HEK293 (cell line): ENCODE data around the gene CARD10.

ENCODE experiments used
- FEZF1 ChIP-seq: fragments of 450-650 bp; formaldehyde crosslinking; IDR thresholded peaks from 2 replicates; pipeline ENCODE4 v1.5.1; 2016; ENCODE audit warnings: missing biosample characterization, missing genetic modification characterization
- GLIS2 ChIP-seq: fragments of 450-650 bp; formaldehyde crosslinking; IDR thresholded peaks from 2 replicates; pipeline ENCODE4 v1.5.1; 2016; ENCODE audit warnings: missing biosample characterization, missing genetic modification characterization
- KLF1 ChIP-seq: fragments of 450-650 bp; formaldehyde crosslinking; IDR thresholded peaks from 2 replicates; pipeline ENCODE4 v1.5.1; 2016; ENCODE audit warnings: missing biosample characterization, missing genetic modification characterization
- OVOL3 ChIP-seq: fragments of 450-650 bp; formaldehyde crosslinking; IDR thresholded peaks from 2 replicates; pipeline ENCODE4 v1.5.1; 2016; ENCODE audit warnings: missing biosample characterization, missing genetic modification characterization
- SCRT1 ChIP-seq: fragments of 450-650 bp; formaldehyde crosslinking; IDR thresholded peaks from 2 replicates; pipeline ENCODE4 v1.5.1; 2016; ENCODE audit warnings: missing biosample characterization, missing genetic modification characterization, borderline replicate concordance
- WT1 ChIP-seq: fragments of 450-650 bp; formaldehyde crosslinking; IDR thresholded peaks from 2 replicates; pipeline ENCODE4 v1.5.1; 2016; ENCODE audit warnings: missing biosample characterization, missing genetic modification characterization
- YY1 ChIP-seq: fragments of 450-650 bp; formaldehyde crosslinking; IDR thresholded peaks from 2 replicates; pipeline ENCODE4 v1.5.1; 2018; ENCODE audit warnings: missing biosample characterization, missing genetic modification characterization
- ZBTB7A ChIP-seq: fragments of 450-650 bp; formaldehyde crosslinking; IDR thresholded peaks from 2 replicates; pipeline ENCODE4 v1.5.1; 2016; ENCODE audit warnings: low read depth, missing biosample characterization, missing genetic modification characterization
- ZFP41 ChIP-seq: fragments of 450-650 bp; formaldehyde crosslinking; IDR thresholded peaks from 2 replicates; pipeline ENCODE4 v1.5.1; 2016; ENCODE audit warnings: missing biosample characterization, missing genetic modification characterization, borderline replicate concordance
- ZIC2 ChIP-seq: fragments of 450-650 bp; formaldehyde crosslinking; IDR thresholded peaks from 2 replicates; pipeline ENCODE4 v1.5.1; 2016; ENCODE audit warnings: missing biosample characterization, missing genetic modification characterization
- ZNF2 ChIP-seq: fragments of 450-650 bp; formaldehyde crosslinking; IDR thresholded peaks from 2 replicates; pipeline ENCODE4 v1.5.1; 2016; ENCODE audit warnings: missing biosample characterization, missing genetic modification characterization
- ZNF214 ChIP-seq: fragments of 450-650 bp; formaldehyde crosslinking; IDR thresholded peaks from 2 replicates; pipeline ENCODE4 v1.5.1; 2017; ENCODE audit warnings: missing biosample characterization, mild to moderate bottlenecking, missing genetic modification characterization, borderline replicate concordance
- ZNF324 ChIP-seq: fragments of 450-650 bp; formaldehyde crosslinking; IDR thresholded peaks from 2 replicates; pipeline ENCODE4 v1.5.1; 2016; ENCODE audit warnings: missing biosample characterization, missing genetic modification characterization
- ZNF350 ChIP-seq: fragments of 450-650 bp; formaldehyde crosslinking; IDR thresholded peaks from 2 replicates; pipeline ENCODE4 v1.5.0; 2017; ENCODE audit warnings: missing biosample characterization, mild to moderate bottlenecking, missing genetic modification characterization
- ZNF48 ChIP-seq: fragments of 450-650 bp; formaldehyde crosslinking; IDR thresholded peaks from 2 replicates; pipeline ENCODE4 v1.5.1; 2016; ENCODE audit warnings: missing biosample characterization, missing genetic modification characterization
- ZNF530 ChIP-seq: fragments of 450-650 bp; formaldehyde crosslinking; IDR thresholded peaks from 2 replicates; pipeline ENCODE4 v1.5.1; 2016; ENCODE audit warnings: low read depth, missing biosample characterization, missing genetic modification characterization
- ZNF560 ChIP-seq: fragments of 450-650 bp; formaldehyde crosslinking; IDR thresholded peaks from 2 replicates; pipeline ENCODE4 v1.5.1; 2017; ENCODE audit warnings: missing biosample characterization, missing genetic modification characterization, borderline replicate concordance
- ZNF76 ChIP-seq: fragments of 450-650 bp; formaldehyde crosslinking; IDR thresholded peaks from 2 replicates; pipeline ENCODE4; 2016; ENCODE audit warnings: low read depth, missing biosample characterization, missing genetic modification characterization, borderline replicate concordance
- ZSCAN30 ChIP-seq: fragments of 450-650 bp; IDR thresholded peaks from 2 replicates; pipeline ENCODE4 v1.5.1; 2018; ENCODE audit warnings: missing biosample characterization, mild to moderate bottlenecking, missing genetic modification characterization, moderate library complexity
- TF ChIP-seq, protein P1 (sequence below): fragments of 450-650 bp; formaldehyde crosslinking; IDR thresholded peaks from 2 replicates; pipeline ENCODE4 v1.5.1; 2016; ENCODE audit warnings: missing biosample characterization, missing genetic modification characterization
- TF ChIP-seq, protein P2 (sequence below): fragments of 450-650 bp; formaldehyde crosslinking; IDR thresholded peaks from 2 replicates; pipeline ENCODE4 v1.5.1; 2016; ENCODE audit warnings: missing biosample characterization, missing genetic modification characterization
- TF ChIP-seq, protein P3 (sequence below): fragments of 450-650 bp; formaldehyde crosslinking; IDR thresholded peaks from 2 replicates; pipeline ENCODE4 v1.5.1; 2016; ENCODE audit warnings: missing biosample characterization, missing genetic modification characterization
- TF ChIP-seq, protein P4 (sequence below): fragments of 450-650 bp; formaldehyde crosslinking; IDR thresholded peaks from 2 replicates; pipeline ENCODE4 v1.5.1; 2016; ENCODE audit warnings: missing biosample characterization, missing genetic modification characterization
- TF ChIP-seq, protein P5 (sequence below): fragments of 450-650 bp; formaldehyde crosslinking; IDR thresholded peaks from 2 replicates; pipeline ENCODE4 v1.5.1; 2017; ENCODE audit warnings: missing biosample characterization, missing genetic modification characterization
- TF ChIP-seq, protein P6 (sequence below): fragments of 450-650 bp; formaldehyde crosslinking; IDR thresholded peaks from 2 replicates; pipeline ENCODE4 v1.5.1; 2016; ENCODE audit warnings: missing biosample characterization, missing genetic modification characterization
- TF ChIP-seq, protein P7 (sequence below): fragments of 450-650 bp; formaldehyde crosslinking; IDR thresholded peaks from 2 replicates; pipeline ENCODE4 v1.5.1; 2016; ENCODE audit warnings: missing biosample characterization, missing genetic modification characterization, low read depth

CARD10 gene

DNA sequence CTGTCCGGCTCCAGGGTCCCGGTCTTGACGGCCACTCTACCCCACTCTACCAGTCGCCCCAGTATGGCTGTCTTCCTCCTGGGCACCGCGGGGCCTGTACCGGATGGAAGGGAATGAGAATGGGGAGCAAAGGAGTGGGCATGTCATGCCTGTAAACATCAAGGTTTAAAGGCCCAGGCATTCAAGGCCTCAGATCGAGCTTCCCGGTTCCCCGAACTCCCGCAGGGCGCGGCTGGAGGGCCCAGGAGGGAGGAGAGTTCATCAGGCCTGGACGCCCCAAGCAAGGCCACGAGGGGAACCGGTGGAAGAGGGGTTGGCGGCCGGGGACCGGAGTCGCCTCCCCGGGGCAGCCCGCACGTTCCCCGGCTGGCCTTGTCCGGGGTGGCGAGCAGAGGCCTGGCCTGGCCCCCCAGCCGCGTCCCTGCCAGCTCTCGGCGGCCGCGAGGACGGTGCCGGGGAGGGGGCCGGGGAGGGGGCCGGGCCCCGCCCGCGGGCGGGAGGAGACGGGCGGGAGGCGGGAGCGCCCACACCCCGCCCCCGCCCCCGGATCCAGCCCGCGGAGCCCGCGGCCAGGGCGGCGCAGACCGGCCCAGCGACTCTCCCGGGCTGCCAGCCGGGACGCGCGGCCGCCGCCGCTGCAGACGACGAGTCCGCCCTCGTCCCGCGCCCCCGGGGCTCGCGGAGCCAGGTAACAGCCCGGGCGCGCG, 40.8 kb upstream of the CARD10 start, which contains the start of gene CDC42EP1 (continued):
- TF ChIP-seq, protein P1, sequence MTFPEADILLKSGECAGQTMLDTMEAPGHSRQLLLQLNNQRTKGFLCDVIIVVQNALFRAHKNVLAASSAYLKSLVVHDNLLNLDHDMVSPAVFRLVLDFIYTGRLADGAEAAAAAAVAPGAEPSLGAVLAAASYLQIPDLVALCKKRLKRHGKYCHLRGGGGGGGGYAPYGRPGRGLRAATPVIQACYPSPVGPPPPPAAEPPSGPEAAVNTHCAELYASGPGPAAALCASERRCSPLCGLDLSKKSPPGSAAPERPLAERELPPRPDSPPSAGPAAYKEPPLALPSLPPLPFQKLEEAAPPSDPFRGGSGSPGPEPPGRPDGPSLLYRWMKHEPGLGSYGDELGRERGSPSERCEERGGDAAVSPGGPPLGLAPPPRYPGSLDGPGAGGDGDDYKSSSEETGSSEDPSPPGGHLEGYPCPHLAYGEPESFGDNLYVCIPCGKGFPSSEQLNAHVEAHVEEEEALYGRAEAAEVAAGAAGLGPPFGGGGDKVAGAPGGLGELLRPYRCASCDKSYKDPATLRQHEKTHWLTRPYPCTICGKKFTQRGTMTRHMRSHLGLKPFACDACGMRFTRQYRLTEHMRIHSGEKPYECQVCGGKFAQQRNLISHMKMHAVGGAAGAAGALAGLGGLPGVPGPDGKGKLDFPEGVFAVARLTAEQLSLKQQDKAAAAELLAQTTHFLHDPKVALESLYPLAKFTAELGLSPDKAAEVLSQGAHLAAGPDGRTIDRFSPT (tag by site-specific recombination), result peak; percentile 32; the same call in 1 of the 2 replicates
- TF ChIP-seq, protein P2, sequence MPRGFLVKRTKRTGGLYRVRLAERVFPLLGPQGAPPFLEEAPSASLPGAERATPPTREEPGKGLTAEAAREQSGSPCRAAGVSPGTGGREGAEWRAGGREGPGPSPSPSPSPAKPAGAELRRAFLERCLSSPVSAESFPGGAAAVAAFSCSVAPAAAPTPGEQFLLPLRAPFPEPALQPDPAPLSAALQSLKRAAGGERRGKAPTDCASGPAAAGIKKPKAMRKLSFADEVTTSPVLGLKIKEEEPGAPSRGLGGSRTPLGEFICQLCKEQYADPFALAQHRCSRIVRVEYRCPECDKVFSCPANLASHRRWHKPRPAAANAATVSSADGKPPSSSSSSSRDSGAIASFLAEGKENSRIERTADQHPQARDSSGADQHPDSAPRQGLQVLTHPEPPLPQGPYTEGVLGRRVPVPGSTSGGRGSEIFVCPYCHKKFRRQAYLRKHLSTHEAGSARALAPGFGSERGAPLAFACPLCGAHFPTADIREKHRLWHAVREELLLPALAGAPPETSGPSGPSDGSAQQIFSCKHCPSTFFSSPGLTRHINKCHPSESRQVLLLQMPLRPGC (tag by site-specific recombination), result 0 out of 2 replicates have a peak, but pooled peaks have one; percentile 13
- TF ChIP-seq ZNF48 (tag by site-specific recombination), result no peak
- peak; percentile 56; the same call in 1 of the 2 replicates for TF ChIP-seq ZNF2 (tag by site-specific recombination)
- no peak for TF ChIP-seq ZFP41 (tag by site-specific recombination)
- peak; percentile 29; the same call in 1 of the 2 replicates for TF ChIP-seq YY1
- TF ChIP-seq GLIS2 (tag by site-specific recombination), result peak; percentile 92
- TF ChIP-seq, protein P3, sequence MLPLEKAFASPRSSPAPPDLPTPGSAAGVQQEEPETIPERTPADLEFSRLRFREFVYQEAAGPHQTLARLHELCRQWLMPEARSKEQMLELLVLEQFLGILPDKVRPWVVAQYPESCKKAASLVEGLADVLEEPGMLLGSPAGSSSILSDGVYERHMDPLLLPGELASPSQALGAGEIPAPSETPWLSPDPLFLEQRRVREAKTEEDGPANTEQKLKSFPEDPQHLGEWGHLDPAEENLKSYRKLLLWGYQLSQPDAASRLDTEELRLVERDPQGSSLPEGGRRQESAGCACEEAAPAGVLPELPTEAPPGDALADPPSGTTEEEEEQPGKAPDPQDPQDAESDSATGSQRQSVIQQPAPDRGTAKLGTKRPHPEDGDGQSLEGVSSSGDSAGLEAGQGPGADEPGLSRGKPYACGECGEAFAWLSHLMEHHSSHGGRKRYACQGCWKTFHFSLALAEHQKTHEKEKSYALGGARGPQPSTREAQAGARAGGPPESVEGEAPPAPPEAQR, result no peak
- peak; percentile 60 for TF ChIP-seq KLF1
- no peak for TF ChIP-seq ZNF350 (tag by site-specific recombination)
- TF ChIP-seq, protein P4, sequence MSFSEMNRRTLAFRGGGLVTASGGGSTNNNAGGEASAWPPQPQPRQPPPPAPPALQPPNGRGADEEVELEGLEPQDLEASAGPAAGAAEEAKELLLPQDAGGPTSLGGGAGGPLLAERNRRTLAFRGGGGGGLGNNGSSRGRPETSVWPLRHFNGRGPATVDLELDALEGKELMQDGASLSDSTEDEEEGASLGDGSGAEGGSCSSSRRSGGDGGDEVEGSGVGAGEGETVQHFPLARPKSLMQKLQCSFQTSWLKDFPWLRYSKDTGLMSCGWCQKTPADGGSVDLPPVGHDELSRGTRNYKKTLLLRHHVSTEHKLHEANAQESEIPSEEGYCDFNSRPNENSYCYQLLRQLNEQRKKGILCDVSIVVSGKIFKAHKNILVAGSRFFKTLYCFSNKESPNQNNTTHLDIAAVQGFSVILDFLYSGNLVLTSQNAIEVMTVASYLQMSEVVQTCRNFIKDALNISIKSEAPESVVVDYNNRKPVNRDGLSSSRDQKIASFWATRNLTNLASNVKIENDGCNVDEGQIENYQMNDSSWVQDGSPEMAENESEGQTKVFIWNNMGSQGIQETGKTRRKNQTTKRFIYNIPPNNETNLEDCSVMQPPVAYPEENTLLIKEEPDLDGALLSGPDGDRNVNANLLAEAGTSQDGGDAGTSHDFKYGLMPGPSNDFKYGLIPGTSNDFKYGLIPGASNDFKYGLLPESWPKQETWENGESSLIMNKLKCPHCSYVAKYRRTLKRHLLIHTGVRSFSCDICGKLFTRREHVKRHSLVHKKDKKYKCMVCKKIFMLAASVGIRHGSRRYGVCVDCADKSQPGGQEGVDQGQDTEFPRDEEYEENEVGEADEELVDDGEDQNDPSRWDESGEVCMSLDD (tag by site-specific recombination), result peak; percentile 71
- peak; percentile 38; the same call in 1 of the 2 replicates for TF ChIP-seq WT1
- no peak for TF ChIP-seq ZBTB7A (tag by site-specific recombination)
- no peak for TF ChIP-seq ZNF214 (tag by site-specific recombination)
- TF ChIP-seq ZNF76 (tag by site-specific recombination), result no peak
- peak; percentile 87 for TF ChIP-seq ZIC2 (tag by site-specific recombination)
- TF ChIP-seq, protein P5, sequence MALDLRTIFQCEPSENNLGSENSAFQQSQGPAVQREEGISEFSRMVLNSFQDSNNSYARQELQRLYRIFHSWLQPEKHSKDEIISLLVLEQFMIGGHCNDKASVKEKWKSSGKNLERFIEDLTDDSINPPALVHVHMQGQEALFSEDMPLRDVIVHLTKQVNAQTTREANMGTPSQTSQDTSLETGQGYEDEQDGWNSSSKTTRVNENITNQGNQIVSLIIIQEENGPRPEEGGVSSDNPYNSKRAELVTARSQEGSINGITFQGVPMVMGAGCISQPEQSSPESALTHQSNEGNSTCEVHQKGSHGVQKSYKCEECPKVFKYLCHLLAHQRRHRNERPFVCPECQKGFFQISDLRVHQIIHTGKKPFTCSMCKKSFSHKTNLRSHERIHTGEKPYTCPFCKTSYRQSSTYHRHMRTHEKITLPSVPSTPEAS (tag by site-specific recombination), result no peak
- no peak for TF ChIP-seq ZNF324 (tag by site-specific recombination)
- TF ChIP-seq FEZF1 (tag by site-specific recombination), result no peak
- no peak for TF ChIP-seq ZNF560
- TF ChIP-seq SCRT1, result no peak
- TF ChIP-seq, protein P6, sequence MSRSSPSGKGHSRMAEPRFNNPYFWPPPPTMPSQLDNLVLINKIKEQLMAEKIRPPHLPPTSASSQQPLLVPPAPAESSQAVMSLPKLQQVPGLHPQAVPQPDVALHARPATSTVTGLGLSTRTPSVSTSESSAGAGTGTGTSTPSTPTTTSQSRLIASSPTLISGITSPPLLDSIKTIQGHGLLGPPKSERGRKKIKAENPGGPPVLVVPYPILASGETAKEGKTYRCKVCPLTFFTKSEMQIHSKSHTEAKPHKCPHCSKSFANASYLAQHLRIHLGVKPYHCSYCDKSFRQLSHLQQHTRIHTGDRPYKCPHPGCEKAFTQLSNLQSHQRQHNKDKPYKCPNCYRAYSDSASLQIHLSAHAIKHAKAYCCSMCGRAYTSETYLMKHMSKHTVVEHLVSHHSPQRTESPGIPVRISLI (tag by site-specific recombination), result no peak
- TF ChIP-seq OVOL3 (tag by site-specific recombination), result no peak
- no peak for TF ChIP-seq ZNF530 (tag by site-specific recombination)
- TF ChIP-seq, protein P7, sequence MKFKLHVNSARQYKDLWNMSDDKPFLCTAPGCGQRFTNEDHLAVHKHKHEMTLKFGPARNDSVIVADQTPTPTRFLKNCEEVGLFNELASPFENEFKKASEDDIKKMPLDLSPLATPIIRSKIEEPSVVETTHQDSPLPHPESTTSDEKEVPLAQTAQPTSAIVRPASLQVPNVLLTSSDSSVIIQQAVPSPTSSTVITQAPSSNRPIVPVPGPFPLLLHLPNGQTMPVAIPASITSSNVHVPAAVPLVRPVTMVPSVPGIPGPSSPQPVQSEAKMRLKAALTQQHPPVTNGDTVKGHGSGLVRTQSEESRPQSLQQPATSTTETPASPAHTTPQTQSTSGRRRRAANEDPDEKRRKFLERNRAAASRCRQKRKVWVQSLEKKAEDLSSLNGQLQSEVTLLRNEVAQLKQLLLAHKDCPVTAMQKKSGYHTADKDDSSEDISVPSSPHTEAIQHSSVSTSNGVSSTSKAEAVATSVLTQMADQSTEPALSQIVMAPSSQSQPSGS (tag by site-specific recombination), result no peak
- TF ChIP-seq ZSCAN30 (tag by site-specific recombination), result peak; percentile 59; the same call in 1 of the 2 replicates
